Pancreas (tissue), 10 donors: Measurements from ENCODE around the gene SKAP1. TPM values are rescaled to one million over a fixed set of nuclear protein-coding genes. Genes with fewer than 3 reads are reported as not detected.
"Not testable (repeated sequence)": the region's sequence is repeated elsewhere in the genome, so short reads cannot be mapped to it uniquely, and the experiment has no call there.

ENCODE experiments used
- ATAC-seq, 4 donors: fragments of 200-7000 bp; cut with Tn5 transposase; one replicate each; pipeline versions ENCODE4 v1.8.0 to v1.9.1; 2020; ENCODE audit warnings: mild to moderate bottlenecking in 4 of 4, moderate library complexity in 4 of 4
- DNase-seq, 6 donors: peaks; one replicate each; pipeline ENCODE4 v3.0.0-alpha.2; 2020
- FAIRE-seq: peaks from 2 replicates; lab custom pipeline; 2012; peaks lifted over from hg19 to GRCh38; lab: Jason Lieb, UNC
- H3K27ac ChIP-seq, 4 donors: fragments of 200-600 bp; sonication (generic); 1 replicate in 3 of 4; 2 replicates in 1 of 4; pipeline versions ENCODE4 v1.5.0 to v1.8.0; 2020
- H3K27me3 ChIP-seq, 4 donors: fragments of 200-600 bp; one replicate each; pipeline ENCODE4 v1.8.0; 2021
- H3K36me3 ChIP-seq, 3 donors: fragments of 200-600 bp; sonication (generic) in 1 of 3; one replicate each; pipeline versions ENCODE4 v1.5.0 to v1.8.0; 2020 to 2021
- H3K4me1 ChIP-seq, 3 donors: fragments of 200-600 bp; one replicate each; pipeline ENCODE4 v1.8.0; 2021
- H3K4me3 ChIP-seq, 4 donors: fragments of 200-600 bp; sonication (generic) in 2 of 4; one replicate each; pipeline versions ENCODE4 v1.5.0 to v1.8.0; 2020 to 2021
- H3K9me3 ChIP-seq, 4 donors: fragments of 200-600 bp; one replicate each; pipeline ENCODE4 v1.8.0; 2021
- WGBS, 2 donors: extraction: QIAGEN DNeasy Blood & Tissue Kit; methylation state at CpG; one replicate each; pipeline ENCODE4 v1.1.7; 2013; 5-methylcytosine and 5-hydroxymethylcytosine counted together
- intact Hi-C, 3 donors: fragments of 100-400 bp; cut with DNase I; formaldehyde crosslinking; loops; one replicate each; pipeline versions ENCODE4 v1.11.1 to v1.14.2; 2022
- polyA plus RNA-seq, 2 donors: library from polyadenylated mRNA; stranded (reverse); fragments of 200-250 nt; gene quantifications; one replicate each; pipeline ENCODE4 v1.2.3, GENCODE V29; 2013
- total RNA-seq, 6 donors: library from RNA; stranded (reverse); fragmentation: NEBNext Ultra II Directional in 4 of 6; extraction: Animal tissue kit (Norgen Biotek cat#: 25700) in 4 of 6; gene quantifications; one replicate each; pipeline versions ENCODE4 v1.2.1 to v1.2.4, GENCODE V29; 2021 to 2023
- TF ChIP-seq, protein P1 (sequence below), 4 donors: fragments of 200-600 bp; sonication (generic) in 3 of 4; IDR thresholded peaks; one replicate each; pipeline versions ENCODE4 v1.5.0 to v1.8.0; 2021; ENCODE audit warnings: antibody characterized with exemption in 4 of 4
- donor health status: healthy with polysubstance abuse.
- donor health status: DM: no; HTN: no; CAD: no; lungs with moderate emphysema.
- donor health status: DM: no; HTN: no; CAD: no.
- donor health status: control.
- donor health status: control.
- donor health status: Bipolar disorder and iron deficiency.
- donor health status: DM: yes; HTN: yes; CAD: no.
- donor health status: DM: no; HTN: no; CAD: no.
- donor health status: DM: no; HTN: no; CAD: no.
- donor health status: DM: yes; HTN: yes; CAD: no.

Gene SKAP1
- total and polyA plus RNA-seq, 8 donors = 0.92 to 5.2 (median 3.0) TPM

GRCh38 chr17:48429156-48429555 lies 858 bp downstream of the SKAP1 start:
- H3K9me3 ChIP-seq = no peaks in the 10 kb centered on the region
- DNase-seq (no peak), ATAC-seq (peak in 1 of 4 donors; percentile 8), FAIRE-seq (no peak)
- peaks cover 0 to 15% (median 0%) of the 10 kb centered on the region in 4 donors for H3K27me3 ChIP-seq
- no peak overlapping the region for H3K27ac ChIP-seq
- TF ChIP-seq, protein P1, sequence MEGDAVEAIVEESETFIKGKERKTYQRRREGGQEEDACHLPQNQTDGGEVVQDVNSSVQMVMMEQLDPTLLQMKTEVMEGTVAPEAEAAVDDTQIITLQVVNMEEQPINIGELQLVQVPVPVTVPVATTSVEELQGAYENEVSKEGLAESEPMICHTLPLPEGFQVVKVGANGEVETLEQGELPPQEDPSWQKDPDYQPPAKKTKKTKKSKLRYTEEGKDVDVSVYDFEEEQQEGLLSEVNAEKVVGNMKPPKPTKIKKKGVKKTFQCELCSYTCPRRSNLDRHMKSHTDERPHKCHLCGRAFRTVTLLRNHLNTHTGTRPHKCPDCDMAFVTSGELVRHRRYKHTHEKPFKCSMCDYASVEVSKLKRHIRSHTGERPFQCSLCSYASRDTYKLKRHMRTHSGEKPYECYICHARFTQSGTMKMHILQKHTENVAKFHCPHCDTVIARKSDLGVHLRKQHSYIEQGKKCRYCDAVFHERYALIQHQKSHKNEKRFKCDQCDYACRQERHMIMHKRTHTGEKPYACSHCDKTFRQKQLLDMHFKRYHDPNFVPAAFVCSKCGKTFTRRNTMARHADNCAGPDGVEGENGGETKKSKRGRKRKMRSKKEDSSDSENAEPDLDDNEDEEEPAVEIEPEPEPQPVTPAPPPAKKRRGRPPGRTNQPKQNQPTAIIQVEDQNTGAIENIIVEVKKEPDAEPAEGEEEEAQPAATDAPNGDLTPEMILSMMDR (IDR thresholded peaks at IDR 0.05) = no peak
- H3K36me3 ChIP-seq = no peaks in the 10 kb centered on the region
- intact Hi-C loops = no loop called here
- 70 to 71% methylated on average over 8 of the region's 8 CpGs for WGBS, 2 donors
- H3K4me3 ChIP-seq = peak overlapping the region in 1 of 4 donors; percentile 26
- H3K4me1 ChIP-seq = no peaks in the 10 kb centered on the region

DNA sequence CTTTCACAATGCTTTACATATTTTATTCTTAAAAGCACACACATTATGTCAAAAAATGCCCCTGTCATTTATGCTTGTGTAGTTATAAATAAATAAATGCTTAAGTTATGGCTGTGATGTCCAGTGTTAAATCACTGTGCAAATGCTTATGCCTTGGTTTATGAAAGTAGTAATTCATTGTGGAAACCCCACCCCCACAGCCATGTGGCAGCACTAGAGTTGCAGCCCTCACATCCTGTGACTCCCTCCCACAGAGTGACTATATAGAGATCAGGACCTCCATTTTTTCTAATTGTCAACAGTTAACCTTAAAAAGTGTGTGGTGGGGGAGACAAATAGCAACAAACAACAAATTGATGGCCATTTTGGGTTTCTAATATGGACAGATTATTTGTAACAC lies 2.4 kb downstream of the SKAP1 start:
- H3K9me3 ChIP-seq = no peaks in the 10 kb centered on the region
- peaks cover 0 to 15% (median 0%) of the 10 kb centered on the region in 4 donors for H3K27me3 ChIP-seq
- DNase-seq = no peak
- no peaks in the 10 kb centered on the region for H3K36me3 ChIP-seq
- no peak overlapping the region for H3K4me3 ChIP-seq
- intact Hi-C loops = no loop called here
- no peak for ATAC-seq
- no peak overlapping the region for H3K27ac ChIP-seq
- FAIRE-seq = no peak
- TF ChIP-seq, protein P1 (IDR thresholded peaks at IDR 0.05) = no peak
- H3K4me1 ChIP-seq = no peaks in the 10 kb centered on the region

DNA sequence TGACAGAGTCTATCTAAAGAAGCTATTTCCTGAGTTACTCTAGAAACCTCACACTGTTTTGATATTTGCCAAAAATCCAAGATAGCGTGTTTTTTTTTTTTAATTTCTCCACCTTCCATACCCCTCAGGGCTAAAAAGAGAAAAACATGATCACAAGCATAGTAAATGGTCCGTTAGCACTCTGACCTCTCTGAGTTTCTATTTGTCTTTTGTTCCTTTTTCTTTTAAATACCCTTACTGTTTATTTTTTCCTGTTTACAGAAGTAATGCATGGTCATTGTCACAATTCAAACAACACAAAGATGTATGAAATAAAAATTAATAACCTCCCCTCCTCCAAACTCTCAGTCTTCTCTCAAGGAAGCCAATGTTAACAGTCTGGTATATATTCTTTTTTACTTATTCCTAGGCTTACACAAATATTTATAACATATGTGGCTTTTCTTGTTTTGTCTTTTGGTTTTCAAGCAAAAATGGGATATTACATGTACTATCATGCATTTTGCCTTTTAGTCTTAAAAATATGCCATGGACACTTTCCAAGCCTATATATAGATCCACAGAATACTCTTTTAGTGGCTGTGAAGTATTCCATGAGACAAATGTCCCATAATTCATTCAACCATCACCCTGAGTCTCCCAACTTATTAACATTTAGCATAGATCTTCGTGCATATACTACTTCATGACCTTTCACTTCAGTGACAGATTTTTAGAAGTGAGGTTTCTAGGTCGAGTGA lies 3.1 kb downstream of the SKAP1 start:
- no peak overlapping the region for H3K4me3 ChIP-seq
- H3K4me1 ChIP-seq = no peaks in the 10 kb centered on the region
- no peaks in the 10 kb centered on the region for H3K36me3 ChIP-seq
- ATAC-seq (no peak), DNase-seq (no peak), FAIRE-seq (no peak)
- no peaks in the 10 kb centered on the region for H3K9me3 ChIP-seq
- TF ChIP-seq, protein P1 (IDR thresholded peaks at IDR 0.05) = no peak
- H3K27ac ChIP-seq = no peak overlapping the region
- WGBS, 2 donors = 78 to 84% methylated on average over 4 of the region's 4 CpGs
- intact Hi-C loops = no loop called here
- peaks cover 0 to 14% (median 0%) of the 10 kb centered on the region in 4 donors for H3K27me3 ChIP-seq

DNA sequence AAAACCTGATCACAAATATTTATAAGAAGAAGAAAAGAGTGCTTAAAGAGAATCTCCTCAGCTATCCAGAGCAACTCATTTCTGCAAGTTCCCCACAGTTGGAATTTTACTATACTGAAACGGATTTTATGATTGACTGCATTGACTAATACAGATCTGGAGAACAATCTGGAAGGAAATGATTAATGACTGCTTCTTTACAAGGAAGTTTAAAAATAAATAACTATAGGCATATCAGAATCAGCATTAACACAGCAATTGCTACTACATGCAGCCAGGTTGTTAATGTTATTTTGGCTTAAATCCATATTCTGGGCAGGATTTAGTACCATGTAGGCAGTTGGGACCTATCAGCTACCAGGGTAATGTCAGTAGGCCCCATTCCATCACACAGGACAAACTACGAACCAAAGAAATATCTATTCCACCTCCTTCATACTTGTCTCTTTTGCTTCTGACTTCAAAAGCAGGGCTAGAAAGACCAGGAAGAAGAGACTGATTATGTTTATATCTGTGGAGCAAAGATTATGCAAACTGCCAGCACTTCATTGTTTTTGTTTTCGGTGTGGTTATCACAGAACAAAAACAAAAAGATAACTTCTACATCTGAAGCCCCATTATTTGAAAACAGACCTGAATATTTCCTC lies 3.9 kb downstream of the SKAP1 start:
- no peak overlapping the region for H3K4me3 ChIP-seq
- no peak for ATAC-seq
- no peak overlapping the region for H3K27ac ChIP-seq
- H3K36me3 ChIP-seq = no peaks in the 10 kb centered on the region
- H3K9me3 ChIP-seq = no peaks in the 10 kb centered on the region
- FAIRE-seq = no peak
- no peaks in the 10 kb centered on the region for H3K4me1 ChIP-seq
- peaks cover 0 to 7% (median 0%) of the 10 kb centered on the region in 4 donors for H3K27me3 ChIP-seq
- intact Hi-C loops = no loop called here
- TF ChIP-seq, protein P1 (IDR thresholded peaks at IDR 0.05) = no peak
- 77 to 78% methylated on average over 3 of the region's 3 CpGs for WGBS, 2 donors
- DNase-seq = no peak

DNA sequence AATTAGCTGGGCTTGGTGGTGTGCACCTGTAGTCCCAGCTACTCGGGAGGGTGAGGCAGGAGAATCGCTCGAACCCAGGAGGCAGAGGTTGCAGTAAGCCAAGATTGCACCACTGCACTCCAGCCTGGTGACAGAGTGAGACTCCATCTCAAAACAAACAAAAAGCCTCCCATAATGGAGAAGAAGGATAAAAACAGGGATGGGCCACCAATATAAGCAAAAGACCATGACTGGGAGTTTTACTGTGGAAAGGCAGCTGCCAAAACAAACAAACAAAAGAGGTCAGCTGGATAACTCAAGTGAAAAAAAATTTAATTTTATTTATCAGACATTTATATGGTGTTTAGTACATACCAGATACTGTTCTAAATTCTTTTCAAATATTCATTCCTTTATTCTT lies 8.0 kb downstream of the SKAP1 start:
- DNase-seq, H3K9me3 ChIP-seq, H3K4me1 ChIP-seq, H3K27ac ChIP-seq, intact Hi-C loops, H3K36me3 ChIP-seq, FAIRE-seq, H3K4me3 ChIP-seq, H3K27me3 ChIP-seq, ATAC-seq: not testable (repeated sequence)
- WGBS, 2 donors = 90 to 93% methylated on average over 3 of the region's 3 CpGs
